ENCODE data around the gene MPRIP.

DNA sequence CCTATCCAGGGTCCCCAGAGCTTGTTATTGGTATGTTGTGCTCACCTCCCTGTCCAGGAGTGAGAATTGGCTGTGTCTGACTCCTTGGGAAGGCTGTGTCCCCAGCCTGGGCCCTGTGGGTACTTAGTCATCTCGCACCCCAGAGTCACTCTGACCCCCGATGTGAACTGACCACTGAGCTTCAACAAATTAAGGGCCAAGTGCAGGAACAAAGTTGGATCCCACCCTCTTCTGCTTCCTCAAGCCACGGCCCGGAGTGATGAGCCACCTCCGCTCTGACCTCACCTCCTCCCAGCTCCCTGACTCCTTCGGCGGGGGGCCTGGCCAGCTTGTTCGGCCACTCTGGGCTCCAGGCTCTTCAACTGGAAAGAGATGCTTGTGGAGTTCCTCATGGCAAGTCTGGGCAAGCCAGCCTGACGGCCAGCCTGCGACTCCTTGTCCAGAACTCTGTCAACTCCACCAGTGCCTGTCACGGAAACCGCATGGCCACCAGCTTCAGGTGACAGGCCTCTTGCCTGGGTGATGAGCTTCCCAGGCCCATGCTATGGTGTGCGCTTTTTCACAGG lies 22.3 kb upstream of the MPRIP start:
- TF ChIP-seq CTCF (IDR thresholded peaks at IDR 0.05; ENCODE audit: borderline replicate concordance, extremely low read depth, low read length, poor library complexity, severe bottlenecking) (no peak), EZH2 (IDR thresholded peaks at IDR 0.05; ENCODE audit: borderline replicate concordance, low read depth, low read length, severe bottlenecking) (no peak)

All from DND-41 (cell line).